ENCODE data around the gene MACROD2.

The MACROD2 gene

DNA sequence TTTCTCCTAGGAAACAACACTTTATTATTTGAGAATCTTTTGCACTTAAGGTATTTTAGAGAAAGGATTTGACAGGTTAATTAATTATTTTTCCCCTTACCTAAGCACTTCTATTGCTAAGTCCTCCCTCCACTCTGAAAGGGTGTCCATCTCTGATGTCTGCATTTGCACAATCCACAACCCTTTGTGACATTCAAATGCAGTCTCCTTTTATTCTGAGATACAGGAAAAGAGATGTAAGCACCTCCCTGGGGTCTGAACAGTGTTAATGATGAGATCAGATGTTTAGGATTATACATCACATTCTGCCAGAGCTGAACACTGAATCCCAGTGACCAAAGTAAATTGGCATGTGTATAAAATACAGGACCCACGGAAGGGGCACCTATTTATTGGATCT is 1206.3 kb downstream of the MACROD2 start:
- no peak for DNase-seq

DNA sequence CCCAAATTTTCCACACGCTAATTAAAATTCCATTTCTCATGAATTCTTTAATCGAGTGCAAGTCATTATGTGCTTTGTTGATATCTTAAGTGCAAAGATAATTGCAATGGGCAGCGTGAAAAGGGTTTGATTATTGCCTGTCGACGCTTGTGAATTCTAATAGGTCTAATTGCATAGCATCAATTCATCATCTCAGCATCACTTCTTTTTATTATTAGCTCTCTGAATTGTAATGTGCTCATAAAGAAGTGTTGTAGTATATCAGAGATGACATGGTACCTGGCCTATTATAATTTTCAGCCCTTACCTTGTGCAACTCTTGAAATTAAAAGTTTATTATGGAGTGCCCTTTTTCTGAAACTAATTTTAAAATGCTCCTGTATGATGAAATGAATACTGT is 1208.9 kb downstream of the MACROD2 start:
- DNase-seq, result no peak

DNA sequence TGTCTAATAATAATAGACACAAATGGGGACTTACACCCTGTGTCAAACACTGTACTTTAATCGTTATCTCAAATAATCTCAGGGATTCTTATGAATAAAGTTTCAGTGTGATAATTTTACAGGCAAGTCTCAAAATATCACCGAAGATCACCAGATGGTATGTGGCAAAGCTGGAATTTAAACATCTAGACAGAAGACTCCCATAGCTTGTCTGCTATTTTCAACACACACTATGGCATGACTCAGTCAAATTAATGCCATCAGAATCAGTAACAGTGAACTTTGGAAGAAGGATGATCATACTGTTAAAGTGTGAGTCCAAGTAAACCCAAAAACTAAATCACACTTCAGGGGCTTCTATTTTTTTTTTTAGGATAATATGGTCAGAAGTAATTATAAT is 1209.7 kb downstream of the MACROD2 start:
- no peak for DNase-seq

DNA sequence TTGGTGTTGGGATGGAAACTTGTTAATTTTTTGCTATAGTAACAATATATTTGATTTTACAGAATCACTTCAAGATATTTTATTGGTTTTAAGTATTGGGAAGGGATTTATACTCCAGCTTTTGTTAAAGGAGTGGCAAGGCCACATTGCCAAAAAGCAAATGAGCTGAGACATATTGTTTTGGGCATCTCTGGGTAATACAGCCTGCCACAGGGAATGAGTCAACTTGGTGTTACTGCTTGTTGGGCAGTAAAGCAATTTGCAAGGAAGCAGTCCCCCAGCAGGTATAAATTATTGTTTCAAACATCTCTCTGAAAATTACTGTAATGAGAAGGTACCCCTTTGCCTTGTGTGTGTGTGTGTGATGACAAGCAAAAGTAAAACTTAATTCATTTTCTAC is 1210.4 kb downstream of the MACROD2 start:
- no peak for DNase-seq

DNA sequence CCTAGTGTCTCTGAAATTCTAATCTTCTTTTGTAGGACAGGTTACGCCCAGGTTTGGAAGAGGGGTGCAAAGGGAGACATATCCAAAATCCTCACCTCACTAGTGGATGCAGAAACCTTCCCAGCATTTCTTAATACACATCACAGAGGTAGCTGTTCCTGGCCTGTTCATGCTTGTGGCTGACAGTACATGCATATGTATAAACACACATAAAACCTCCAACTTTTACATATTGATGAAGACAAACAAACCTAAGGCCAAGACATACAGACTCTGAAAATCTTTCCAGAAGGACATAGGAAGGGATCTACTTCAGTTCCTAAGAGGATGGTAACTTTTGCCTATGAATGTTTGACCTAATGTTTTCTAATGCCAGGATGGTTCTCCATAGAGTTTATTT is 1214.2 kb downstream of the MACROD2 start:
- no peak for DNase-seq

DNA sequence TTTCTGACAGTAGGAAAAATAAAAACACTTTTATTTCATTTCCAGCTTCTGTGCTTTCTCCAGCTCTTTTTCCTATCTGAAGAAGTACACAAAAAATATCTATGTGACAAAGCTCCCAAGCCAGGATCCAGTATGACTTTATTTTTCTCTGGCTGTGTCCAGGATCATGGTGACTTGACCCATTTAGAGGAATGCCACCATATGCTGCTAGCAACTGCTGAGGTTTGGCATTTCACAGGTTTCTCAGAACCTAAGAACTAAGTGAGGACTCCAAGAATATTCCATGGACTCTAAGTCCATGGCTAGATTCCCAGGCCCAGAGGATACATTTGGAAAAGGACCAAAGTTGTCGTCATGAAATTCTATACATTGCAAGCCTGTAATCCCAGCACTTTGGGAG is 1218.7 kb downstream of the MACROD2 start:
- DNase-seq, result no peak

DNA sequence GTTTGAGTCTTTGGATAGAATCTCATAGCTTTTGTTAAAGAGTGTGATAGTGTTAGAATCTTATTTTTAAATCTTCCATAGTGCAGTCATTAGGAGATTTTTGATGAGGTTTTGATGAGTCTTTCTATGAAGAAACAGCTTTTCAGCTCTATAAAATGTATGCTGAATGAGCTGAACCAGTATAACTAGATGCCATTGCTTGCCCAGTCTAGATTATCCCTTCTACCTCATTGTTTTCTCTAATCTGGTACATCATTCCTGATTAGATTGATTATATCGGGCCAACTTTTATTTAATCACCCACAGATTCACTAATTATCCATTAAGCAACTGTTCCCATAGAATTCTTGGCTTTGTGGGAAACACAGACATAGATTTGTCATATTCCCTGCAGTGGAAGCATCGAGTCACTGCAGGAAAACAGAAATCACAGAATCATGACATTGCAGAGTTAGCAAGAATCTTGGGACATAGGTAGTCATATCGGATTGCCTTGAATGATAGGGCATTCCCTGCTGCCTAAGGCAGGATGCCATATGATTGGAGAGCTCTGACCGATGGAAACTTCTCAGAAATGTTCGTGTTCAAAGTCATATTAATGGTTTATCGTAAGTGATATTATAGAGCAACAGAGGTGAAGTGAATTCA is 1224.8 kb downstream of the MACROD2 start:
- no peak for DNase-seq

DNA sequence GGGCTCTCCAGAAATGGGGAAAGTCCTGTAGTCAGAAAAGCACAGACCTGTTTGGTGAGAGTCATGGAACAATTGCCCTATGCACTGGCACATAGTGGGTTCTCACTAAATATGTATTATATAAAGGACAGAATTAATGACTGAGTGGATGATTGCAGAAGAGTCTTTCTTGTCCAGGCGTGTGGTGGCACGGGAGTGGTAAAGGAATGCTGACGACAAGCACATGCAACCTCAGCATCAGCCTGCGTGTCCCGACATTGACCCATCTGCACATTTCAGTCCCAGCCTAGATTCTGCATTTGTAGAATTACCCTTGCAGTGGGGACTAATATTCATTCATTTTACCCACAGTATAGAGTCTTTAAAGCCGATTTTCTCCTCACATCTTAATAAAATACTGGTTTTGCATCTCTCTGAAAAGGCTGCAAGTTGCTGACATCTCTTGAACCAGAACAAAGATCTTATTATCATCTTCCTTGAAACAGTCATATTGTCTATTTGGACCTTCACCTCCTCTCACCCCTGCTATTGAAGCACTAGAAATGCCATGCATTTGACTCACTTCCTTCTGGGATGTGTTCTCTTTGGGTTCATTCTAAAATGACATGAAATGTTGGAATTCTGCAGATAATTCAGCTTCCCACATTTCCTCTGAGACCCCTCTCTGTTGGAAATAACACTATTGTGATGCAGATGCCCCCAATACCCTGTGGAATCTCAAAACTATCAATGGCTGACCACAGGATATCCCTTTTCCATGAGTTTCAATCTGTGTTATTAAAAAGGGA is 1225.7 kb downstream of the MACROD2 start:
- DNase-seq, result no peak

DNA sequence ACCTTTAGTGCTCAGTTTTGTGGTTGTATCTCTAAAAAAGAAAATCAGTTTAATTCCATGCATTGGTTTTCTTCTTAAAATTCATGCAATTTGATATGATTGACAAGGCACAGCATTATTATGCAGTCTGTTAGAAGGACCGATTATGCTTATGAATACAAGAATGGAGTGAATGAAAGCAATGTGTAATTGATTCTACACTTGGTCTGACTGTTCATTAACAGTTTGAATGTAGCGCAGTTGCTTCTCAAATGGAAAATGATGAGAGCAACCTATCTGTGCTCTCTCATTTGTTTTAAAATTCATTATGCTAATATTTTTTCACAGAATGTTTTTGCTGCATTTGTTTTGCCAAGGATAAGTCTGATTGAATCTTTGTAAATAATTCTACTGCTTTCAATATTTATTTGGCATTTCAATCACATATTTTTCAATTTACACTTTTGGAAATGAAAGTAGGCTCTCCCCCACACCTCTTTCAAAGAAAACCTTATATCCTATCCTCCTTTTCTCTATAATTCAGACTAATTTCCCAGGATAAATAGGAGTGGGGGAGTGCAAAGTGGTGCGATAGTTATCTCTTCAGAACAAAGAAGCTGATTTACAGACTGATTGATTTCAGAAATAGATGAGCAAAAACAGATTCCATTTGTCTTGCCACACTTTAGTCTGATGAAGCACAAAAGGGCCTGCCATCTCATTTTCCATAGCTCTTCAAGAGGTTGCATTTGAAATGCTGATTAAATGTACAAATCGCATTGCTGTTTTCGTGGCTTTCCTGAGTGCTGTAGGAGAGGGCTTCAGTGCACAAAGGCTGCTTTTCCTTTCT is 1227.4 kb downstream of the MACROD2 start:
- DNase-seq, result no peak

DNA sequence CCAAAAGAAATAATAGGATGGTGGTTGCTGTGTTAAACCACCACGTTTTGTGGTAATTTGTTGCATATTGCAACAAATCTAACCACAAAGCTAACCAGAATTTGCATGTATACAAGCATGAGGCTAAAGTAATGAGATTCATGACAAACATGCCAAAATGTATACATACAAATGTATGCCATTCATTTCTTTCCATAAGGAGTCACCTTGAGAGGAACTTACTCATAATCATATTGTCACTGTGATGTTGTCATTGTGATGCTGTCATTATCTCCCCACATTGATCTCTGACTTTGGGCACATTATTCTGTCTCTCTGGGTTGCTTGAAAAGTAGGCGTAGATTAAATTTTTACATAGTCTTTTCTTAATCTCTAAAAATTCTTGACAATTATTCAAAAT is 1228.9 kb downstream of the MACROD2 start:
- no peak for DNase-seq

DNA sequence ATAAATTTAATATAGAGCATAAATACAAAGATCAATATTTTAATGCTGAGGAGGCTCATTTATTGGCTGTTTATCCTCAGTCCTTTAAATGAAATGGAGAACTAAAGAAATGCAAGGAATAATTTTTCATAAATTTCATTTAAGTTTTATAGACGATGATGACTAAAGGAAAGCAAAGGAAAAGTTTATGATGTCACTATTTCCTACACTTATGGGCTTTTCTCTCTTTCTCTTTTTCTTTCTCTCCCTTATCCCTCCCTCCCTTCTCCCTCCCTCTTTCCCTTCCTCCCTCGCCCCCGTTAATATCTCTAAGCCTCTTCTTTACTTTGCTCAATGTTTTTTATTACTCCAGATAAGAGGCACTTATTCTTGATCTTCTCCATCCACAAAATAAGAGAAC is 1231.8 kb downstream of the MACROD2 start:
- no peak for DNase-seq

DNA sequence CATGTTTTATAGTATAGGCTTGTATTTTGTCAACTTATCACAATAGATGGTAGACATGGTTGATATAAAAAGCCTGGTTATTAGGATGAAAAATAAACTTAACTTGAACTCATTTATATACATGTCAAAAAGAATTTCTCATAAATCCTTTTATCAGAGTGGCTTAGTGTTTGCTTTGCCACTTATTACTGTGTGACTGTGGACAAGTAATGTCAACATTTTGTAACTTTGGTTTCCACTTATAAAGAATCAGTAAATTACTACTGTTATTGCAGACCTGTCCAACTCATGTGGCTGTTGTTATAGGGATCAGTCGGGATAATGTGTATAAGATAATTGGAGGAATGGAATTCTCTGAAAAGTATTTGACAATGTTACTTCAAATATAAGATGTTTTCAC is 1236.9 kb downstream of the MACROD2 start:
- DNase-seq, result no peak

DNA sequence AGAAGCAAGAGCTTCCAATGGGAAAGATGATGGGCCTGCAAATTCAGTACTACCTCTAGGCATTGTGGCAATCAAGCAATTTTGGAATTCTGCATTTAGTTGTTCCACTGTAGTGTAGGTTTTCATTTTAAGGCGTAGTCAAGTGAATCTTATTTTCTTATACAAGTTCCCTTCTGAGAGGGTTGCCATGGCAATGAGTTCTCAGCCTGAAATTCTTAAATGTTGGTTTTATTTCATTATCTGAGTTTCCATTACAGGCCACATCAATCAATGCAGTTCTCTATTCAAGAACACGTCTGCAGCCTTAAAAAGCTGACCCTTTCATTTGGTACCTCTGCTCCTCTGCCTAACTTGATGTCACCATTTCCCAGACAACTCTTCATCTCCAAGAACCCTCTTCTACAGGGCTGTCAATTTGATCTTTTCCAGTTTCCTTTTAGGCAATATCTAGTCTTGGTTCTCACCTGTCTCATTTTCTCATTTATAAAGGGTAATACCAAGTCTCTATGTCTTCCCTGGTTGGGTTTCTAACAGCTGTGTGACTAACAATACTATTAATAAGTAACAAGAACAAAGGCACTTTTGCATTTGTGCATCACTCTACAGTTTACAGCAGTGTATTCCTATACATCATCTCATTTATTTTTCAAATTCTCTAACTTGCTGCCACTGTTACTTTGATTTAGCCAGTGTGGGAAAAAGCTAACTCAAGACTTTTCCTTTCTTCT is 1240.3 kb downstream of the MACROD2 start:
- DNase-seq, result no peak

DNA sequence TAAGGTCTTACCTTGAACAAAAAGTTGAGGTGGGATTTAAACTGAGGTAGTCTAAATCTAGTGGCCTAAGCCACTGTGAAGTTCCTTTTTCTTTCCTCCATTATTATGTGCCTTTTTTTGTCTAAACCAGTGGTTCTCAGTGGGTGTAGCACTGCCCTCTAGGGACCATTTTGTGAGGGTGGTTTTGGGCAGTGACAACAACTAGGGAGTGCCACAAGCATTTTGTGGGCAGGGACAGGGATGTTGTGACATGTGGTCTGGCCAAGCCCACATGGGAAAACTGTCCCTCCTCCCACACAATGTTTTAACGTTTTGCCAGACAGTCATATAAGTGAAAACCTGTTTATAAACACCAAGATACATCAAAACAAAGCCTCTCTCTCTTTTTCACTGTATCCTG is 1241.5 kb downstream of the MACROD2 start:
- DNase-seq, result peak; percentile 16

DNA sequence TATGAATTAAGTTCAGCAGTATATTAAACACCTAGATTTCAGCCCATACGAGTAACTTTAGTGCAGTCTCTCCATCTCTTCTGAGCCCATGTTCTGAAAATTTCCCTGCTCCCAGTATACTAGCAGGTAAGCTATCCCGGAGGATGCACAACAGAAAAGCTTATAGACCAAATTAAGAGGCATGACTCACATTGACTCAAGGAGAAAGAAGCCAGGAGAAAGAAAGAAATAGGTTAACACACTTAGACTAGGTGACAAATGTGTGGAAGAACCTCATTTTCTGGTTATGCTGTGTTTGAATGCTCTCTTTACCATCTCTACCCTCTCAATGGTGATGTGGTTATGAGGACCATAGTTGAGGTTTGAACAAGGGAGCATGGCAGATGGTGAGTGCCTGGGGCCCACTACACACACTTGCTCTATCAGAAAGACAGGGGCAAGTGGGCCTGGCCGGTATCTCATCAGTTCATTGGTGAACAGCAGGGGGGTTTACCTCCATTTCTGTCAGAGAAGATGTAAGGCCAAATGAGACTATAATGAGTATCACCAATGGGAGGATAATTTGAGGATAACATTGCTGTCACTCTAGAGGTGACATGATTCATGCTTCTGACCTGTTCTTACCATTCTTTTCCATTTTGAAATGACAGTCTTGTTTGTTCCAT is 1244.4 kb downstream of the MACROD2 start:
- DNase-seq, result no peak

DNA sequence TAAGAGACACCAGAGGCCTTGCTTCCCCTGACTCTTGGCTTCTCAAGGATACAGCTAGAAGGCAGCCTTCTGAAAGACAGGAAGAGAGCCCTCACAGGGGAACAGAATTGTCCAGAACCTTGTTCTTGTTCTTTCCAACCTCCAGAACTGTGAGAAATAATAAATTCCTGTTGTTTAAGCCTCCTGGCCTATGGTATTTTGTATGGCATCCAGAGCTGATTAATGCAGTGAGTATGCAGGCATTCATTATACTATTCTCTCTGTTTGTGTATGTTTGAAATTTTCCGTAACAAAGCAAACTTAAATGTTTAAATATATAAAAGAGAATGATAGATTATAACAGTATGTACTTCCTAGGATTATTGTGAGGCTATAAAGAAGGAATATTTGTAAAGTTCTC is 1245.5 kb downstream of the MACROD2 start:
- no peak for DNase-seq

DNA sequence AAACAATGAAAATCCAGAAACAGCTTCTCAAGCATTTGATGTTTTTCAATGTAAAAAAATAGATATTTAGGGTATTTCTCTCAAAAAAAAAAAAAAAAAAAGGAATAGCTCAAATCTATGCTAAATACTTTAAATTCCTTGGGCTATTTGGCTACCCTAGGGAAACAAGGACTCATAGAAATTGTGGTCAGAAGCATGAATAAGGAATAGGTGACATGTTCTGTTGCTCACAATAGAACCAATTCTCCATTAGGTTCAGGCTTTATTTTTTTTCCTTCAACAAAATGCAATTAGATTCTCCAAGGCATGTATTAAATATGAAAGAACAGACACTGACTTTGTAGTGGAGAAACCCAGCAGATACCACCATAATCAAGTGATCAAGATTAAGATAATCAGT is 1246.4 kb downstream of the MACROD2 start:
- DNase-seq, result no peak

DNA sequence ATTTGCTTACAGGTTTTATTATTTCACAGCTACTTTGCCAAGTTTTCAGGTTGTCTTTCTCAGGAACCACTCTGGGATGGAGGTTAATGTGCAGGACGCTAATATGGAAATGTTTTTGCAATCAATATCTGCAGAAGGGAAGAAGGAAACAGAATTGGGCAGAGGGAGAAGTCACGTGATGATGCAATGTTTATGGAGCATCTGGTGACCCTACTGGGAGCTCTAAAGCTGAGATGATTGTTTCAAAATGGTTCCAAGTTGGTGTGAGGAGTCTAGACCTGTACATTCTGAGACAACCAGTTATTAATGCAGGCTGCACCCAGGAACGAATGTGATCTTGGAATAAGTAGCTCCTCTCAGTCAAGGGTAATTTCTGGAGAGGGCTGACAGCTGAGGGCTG is 1247.5 kb downstream of the MACROD2 start:
- DNase-seq, result no peak

DNA sequence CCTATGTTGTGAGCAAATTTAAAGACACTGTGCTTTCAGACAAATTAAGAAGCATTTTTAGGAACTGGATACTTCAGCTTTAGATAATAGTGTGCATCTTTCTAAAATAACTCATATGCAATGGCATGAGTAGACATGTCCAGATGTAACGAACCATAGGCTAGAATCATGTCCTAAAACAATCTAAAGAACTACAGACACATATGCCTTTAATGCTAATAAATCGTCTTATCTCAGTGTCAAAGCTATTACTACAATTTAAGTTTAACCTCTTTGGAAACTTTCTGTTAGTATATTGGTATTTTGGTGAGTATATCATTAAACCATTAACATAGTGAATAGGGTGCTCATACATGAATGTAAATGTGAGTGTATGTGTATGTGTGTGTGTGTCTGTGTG is 1250.6 kb downstream of the MACROD2 start:
- DNase-seq, result no peak

DNA sequence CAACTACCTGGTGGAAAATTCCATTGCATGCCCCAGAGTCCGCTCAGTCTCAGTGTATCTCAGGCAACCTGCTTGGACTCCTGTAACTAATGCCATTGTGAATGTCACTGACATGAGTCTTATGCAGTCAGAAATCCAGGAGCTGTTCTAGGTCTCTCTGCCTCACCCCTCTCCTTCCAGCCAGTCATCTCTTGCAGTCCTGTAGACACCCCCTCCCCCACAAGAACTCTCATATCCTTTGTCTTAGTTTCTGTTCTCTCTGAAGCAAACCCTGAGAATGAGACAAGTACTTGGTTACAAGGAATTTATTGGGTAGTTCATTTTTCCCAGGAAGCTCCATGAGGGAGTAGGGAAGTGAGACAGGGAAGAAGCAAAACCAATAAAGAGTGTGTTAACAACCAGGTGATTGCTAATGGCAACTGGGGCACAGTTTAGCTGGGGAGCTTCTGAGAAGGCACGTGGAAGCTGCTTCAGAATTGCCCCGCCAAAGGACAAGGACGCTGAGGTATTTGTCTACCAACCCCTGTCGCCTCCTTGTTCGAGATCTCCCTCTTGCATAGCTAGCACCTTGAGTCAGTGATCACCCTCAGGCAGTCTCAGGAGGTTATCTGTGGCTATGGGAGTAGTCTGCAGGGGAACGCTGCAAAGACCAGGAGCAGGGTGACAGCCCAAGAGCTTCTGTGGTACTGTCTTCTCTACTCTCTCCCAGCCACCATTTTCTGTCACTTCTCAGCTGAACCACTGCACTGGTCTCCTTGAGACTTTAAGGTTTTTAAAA is 1253.5 kb downstream of the MACROD2 start:
- no peak for DNase-seq

DNA sequence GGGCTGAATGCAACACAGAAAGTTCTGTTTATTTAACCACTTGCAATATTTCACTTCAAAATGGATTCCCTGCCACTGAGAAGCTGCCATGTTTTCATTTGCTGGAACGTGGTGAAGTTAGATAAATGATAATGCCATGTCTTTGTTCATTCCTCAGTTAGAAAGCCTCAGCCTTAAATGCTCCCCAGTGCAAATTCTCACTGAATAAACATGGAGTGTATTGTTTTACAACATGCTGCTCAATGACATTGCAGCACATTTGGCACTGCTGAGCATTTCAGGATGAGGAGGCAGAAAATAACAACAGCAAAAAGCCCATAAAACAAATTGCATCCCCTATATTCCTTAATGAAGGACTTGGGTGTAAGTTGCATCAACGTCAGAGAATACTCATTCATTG is 1255.9 kb downstream of the MACROD2 start:
- DNase-seq, result no peak

DNA sequence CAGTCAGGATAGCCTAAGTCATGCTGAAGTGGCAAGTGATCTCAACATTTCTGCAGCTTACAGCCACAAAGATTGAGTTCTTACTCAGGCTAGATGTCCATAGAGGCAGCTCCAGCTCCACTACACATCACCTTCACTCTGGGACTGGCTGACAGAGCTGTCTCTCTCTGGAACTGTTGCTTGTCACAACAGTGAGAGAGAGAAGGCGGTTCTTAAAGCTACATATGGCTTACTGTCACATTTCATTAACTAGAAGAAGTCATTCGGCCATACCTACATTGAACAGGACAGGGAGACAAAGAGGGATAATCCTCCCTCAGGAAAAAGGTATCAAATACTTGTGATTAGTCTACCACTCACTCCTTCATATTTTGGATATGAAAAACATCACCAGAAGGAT is 1257.0 kb downstream of the MACROD2 start:
- DNase-seq, result no peak

Data from NCI-H2029 (cell line).